ENCODE measurements around the gene GABRR3.

The GABRR3 gene

DNA sequence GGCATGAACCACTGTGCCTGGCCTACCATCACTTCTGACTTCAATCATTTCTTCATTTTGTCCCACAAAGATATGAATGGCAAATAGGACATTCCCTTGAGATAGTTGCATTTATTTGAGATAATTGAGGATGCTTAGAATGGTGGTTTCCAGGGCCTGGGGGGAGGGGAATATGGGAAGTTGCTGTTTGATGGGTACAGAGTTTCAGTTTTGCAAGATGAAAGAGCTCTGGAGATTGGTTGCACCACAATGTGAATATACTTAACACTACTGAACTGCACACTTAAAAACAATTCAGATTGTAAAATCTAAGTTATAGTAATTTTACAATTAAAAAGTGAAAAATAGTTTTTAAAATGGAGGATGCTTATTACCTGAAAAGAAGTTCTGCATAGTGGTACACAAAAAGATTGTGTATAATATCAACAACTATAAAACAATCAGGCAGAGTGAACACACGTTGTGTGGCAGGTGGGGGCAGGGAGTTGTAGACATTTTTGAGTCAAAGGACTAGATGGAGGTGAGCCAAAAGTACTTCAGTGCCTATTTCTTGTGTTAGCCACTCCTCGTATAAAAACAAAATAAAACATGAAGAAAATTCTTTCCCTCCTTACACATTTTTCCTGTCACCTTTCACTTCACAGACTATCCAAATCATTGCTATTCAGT lies 44.4 kb downstream of the GABRR3 start:
- no peak for DNase-seq (ENCODE audit: low spot score)

DNA sequence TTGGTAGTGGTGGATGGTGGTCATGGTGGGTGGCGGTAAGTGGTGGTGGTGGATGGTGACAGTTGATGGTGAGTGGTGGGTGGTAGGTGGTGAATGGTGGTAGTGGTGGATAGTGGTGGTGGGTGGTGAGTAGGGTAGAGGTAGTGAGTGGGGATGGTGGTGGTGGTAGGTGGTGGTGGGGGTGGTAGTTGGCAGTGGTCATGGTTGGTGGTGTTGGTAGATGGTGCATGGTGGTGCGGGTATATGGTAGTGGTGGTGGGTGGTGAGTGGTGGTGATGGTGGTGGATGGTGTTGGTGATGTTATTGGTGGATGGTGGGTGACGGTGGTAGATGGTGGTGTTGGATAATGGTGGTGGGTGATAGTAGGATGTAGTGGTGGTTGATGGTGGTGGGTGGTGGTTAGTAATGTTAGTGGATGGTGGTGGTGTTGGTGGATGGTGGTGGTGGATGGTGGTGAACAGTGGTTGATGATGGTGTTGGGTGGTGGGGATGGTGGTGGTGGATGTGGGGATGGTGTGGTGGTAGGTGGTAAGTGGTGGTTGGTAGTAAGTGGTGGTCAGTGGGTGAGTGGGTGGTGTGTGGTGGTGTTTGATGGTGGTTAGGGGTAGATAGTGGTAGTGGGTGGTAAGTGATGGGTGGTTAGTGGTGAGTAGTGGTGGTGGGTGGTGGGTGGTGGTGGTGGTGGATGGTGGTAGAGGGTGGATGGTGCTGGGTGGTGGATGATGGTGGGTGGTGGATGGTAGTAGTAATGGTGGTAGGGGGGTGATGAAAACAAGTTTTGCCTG lies 46.1 kb downstream of the GABRR3 start:
- no peak for DNase-seq (ENCODE audit: low spot score)

DNA sequence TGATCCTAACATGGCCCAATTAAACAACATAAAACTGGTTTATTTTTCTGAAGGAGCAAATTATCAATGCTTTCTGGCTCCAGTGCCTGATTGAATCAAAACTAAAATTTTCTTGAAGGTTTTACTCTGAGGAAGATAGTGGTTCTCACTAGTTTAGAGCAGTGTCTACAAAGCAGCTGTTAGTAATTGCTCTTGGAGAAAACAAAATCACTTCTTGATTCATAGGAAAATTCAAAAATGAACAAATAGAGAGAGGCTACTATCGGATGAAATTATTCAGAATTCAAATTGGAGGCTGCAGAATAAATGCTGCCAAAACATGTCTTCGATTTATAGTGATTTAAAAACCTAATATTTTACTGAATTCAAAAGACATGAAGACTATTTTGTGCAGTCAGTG lies 47.8 kb downstream of the GABRR3 start:
- DNase-seq (ENCODE audit: low spot score) = no peak

DNA sequence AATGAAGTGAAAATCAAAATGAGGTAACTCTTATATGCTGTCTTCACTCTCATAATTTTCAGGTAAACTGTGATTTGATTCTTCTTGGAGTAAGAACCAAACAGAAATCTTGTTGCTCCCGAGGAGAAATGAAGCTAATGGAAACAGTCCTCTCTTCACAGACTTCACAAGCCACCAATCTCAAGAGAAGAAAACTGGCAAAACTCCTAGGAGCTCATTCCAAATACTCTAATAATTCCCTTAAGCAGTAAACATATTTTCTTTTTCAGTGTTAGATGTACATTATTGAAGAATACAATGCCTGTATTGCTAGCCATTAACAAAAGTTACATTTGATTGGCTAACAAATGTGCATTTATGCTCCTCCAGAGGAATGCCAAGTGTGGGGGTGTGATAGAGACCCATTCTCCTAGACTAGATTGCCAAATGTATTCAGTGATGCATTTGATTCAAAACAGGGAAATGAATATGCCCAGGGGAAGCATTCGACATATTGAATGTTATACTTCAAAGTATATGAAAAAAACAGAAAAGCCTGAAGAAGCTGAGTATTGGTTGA lies 51.1 kb downstream of the GABRR3 start:
- no peak for DNase-seq (ENCODE audit: low spot score)

DNA sequence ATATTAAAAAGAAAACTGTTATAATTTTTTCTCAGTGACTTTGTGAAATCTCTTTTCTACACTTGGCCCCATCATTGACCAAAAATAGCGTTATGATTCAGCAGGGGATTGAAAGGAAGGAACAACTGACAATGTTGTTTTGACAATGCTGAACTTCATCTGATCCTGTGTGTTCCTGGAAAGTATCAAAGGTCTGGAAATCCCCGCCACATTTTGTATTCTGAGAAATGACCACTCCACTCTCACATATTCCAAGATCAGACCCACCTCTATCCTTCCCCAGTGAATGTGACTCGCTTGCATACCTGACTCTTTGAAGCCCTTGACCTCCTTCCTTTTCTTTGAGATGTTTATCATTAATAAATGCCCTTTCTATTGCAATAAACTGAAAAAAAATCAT lies 53.2 kb downstream of the GABRR3 start:
- no peak for DNase-seq (ENCODE audit: low spot score)

DNA sequence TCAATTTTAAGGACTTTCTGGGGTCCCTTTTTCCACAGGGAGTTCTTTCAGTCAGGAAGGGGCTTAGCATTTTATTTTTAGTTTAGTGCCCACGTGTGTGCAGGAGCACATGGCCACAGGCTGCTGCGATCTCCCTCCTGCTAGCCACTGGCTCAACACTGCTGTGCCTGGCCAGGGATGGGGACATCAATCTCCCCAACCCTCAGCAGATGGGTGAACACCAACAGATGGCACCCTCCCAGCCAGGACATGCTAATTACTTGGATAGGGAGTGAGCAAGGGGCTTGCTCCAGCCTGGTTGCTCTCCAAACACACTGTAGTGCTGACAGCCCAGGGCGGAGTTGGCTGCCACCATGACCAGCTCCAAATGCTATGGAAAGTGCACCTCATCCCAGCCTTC lies 55.5 kb downstream of the GABRR3 start:
- no peak for DNase-seq (ENCODE audit: low spot score)

DNA sequence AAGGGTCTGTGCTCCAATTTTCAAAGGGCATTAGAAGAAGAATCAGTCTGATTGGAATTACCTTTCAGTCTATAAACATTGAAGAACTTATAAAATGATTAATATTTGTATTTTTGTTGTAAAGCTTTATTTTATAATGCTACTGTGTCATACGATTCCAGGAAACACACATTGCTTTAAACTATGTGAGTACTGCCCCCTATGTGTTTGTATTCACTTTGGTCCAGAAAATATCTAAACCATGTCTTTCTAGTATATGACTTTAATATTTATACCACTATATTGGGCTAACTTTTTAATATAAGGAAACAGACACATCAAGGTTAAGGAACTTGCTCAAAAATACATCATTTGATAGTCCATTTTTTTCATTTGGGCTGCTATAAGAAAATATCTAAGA lies 59.6 kb downstream of the GABRR3 start:
- DNase-seq (ENCODE audit: low spot score) = no peak

DNA sequence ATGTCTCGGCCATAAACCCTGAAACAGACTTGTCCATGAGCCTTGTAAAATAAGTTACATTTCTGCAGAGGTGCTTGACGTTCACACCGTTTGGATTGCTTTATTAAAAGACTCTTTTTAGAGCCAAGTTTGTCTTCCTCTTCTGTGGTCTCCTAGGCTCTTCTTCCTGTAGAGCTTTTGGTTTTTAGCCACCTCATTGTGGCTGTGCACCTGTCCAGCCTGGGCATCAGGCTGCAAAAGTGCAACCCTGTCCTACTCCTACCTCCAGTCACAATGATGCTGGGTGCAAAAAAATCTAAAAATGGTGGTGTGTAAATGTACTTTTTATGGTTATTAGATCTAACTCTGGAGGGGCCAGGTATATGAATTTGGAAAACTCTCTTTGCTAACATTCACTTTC lies 60.1 kb downstream of the GABRR3 start:
- no peak for DNase-seq (ENCODE audit: low spot score)

DNA sequence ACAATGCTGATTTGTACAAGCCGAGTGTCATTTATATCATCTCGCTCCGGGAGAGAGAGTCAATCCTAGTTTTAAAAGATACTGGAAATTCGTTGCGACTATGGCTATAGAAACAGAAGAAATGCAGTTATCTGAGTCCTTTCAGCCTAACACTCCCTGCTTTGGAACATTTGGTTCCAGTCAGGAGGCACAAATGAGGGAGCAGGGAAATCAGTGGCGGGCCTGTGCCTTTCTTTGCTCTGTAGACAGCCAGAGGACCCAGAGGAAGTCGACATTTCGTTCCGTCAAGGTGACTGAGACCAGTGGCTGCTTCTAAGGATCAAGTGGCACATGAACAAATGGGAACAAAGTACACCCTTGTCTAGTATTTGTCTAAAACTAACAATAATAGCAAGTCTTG lies 62.1 kb downstream of the GABRR3 start:
- no peak for DNase-seq (ENCODE audit: low spot score)

DNA sequence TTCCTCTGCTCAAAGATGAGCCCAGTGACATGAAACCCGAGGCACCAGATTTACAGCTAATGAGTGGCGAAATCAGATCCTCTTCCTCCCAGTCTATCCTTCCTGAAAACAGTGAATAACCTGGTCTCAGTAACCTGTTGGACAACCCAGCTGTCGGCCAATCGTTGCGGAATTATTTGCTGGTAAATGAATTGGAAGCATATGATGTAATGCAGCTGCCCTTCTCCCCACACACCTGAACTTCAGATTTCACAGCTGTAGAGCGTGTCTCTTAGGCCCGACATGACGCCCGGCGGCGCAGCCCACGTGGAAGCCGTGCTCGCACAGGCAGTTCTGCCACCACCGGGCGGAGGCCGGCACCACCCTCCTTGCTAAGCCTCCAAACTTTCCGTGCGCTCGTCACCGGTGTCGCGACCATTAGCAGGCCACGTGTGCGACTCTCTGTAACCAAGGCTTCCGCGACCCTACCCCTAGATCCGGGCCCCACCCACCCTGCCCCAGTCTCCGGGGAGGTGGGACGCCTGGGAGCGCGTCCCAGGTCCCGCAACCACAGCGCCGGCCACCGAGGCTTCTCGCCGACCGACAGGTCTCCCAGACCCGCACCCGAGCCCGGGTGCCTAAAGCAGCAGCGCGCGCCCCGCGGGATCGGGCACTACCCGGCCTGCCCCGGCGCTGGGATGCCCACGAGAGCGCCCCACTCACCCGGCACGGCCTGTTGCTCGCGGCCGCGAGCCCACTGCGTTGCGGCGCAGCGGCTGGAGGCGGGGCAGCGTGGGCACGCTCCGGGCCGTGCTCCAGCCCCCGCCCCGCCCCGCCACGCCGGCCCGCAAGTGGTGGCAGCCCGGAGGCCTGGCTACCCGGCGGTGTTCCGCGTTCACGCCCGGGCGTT lies 63.2 kb downstream of the GABRR3 start, which contains the start of gene RIOX2:
RIOX2 (minus strand) TSS at position 753 of the 889 bp plus-strand sequence. CDS start 4,838 bp downstream, outside the sequence.
- DNase-seq (ENCODE audit: low spot score) = peak; percentile 82

DNA sequence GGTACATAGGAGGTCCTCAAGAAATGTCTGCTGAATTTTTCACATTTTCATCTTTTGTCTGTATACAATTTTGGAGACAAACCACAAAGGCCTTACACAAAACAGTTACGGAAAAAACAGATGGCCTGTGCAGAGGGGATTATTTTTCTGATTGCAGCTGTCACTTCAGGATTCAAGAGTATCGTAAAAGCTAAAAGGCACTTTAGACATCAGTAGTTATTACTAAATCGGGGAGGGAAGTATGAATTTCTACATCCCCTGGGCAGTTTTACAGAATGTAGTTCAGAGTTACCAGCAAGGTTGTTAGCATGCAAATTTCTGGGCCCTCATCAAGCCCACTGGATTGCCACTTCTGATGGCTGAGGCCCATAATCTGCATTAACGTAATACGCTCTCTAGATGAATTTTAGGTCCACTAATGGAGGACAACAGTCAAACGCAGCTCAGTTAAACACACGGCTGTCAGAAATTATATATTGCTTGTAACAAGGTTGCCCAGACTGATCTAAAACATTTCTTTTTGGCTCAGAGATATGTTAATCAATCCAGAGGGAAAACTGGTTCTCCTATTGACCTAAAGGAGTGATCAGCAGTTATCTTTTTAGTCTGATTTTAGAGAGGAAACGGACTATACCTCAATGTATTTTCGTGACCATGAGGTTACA lies 64.0 kb downstream of the GABRR3 start:
- DNase-seq (ENCODE audit: low spot score) = no peak

DNA sequence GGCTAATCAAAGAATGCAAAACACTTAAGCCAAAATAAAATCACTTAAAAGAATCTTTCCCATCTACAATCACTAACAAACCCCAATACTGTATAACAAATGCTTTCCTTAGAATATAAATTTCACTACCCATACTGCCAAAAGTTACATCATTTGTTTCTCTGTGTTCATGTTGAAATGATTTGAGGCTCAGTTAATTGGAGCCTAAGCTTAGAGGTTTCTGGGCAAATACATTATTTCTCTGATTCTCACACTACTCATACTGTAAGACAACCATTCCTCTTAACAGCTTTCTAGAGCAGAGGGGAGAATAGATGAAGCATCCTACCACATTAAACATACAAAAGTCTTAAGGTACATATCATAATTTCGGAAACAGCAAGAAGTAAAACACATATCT lies 65.0 kb downstream of the GABRR3 start:
- no peak for DNase-seq (ENCODE audit: low spot score)

DNA sequence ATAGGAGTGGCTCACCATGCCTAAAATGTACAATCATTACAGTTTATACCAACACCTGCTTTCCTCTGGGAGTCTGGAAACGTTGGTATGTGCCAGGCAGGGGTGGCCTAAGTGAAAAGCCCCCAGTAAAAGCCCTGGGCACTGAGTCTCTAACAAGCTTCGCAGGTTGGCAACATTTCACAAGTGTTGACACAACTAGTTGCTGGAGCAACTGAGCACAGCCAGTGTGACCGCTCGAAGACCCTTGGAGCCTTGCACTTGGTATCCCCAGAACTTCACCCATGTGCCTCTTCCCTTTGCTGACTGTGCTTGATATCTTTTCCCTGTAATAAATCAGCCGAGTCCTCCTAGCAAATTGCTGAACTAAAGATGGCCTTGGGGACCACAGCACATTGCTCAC lies 65.6 kb downstream of the GABRR3 start:
- no peak for DNase-seq (ENCODE audit: low spot score)

DNA sequence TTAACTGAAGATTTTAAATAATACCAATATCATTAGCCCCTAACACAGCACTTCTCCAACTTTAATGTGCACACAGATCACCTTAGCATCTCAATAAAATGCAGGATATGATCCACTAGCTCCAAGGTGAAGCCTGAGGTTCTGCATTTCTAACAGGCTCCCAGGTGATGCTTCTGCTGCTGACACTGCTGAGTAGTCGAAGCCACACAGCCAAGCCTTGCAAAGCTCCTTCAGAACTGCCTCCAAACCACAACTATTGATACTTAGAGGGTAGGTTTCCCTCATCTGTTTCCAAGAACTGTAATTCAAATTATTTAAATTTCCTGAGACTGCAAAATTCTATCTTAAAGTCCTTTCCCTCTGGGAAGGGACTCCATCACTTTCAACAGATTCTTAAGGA lies 66.7 kb downstream of the GABRR3 start:
- DNase-seq (ENCODE audit: low spot score) = no peak

DNA sequence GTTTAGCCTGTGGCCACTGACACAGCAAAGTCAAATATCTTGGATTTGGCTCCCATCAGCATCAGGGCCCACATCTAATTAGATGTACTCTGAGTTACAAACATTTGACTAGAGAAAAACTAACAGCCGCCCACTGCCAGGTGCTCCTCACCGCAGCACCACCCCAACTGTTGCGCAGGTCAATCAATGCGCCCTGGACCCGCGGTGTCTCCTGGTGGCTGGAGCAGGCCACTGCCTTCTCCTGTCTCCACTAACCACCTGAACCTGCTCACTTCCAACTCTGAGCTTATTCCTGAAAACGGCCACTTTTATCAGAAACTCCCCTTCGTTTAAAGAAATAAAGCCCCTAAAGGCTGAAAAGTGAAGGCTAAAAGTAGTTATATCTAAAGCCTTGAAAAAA lies 67.1 kb downstream of the GABRR3 start:
- DNase-seq (ENCODE audit: low spot score) = no peak

DNA sequence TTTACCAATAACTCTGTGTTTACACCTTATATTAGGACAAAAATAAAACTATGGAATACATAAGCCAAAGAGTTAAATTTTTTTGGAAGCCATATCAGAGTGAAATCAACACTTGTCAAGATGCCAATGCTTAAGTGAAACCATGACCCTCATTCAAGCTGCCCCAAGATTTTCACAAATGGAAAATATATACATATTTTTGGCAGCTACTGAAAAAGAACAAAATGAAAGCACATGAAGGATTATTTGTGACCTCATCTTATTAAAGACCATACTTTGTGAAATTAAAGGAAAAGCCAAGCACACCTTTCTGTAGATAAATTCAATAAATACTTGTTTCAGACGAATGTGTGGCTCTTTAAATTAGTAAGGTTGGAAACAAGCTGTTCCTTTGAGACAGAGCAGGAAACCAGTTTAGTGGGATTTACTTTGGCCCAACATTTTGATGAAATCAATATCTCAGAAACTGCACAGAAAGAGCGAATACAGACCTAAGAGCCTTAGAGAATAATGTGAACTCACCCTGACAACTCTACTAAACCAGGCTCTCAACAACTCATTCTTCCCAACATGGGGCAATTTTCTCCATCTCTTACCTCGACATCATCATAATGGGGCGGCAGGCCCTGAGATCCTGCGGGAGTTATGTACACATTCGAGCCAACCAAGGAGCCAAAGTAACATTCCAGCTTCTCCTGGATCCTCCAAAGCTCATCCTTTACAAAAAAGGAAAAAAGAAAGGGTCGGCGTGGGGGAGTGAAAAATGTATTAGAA lies 73.9 kb downstream of the GABRR3 start:
- DNase-seq (ENCODE audit: low spot score) = no peak

DNA sequence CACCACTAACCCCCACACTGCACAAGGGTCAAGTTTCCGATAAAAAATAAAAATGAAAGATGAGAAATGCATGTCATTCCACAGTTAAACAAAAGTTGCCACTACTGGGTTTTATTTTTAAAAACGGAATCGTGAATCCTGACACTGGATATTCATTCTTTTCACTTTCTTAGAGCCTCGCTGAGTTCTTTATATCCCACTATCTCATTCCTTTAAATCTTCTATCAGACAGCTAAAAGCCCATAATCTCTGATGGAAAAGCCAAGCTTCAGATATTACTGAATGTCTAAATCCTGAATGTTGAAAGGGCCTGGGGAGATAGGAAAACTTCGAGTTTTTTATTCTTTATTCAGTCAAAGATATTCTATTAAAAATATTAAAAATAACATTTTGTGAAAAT lies 74.6 kb downstream of the GABRR3 start:
- no peak for DNase-seq (ENCODE audit: low spot score)

DNA sequence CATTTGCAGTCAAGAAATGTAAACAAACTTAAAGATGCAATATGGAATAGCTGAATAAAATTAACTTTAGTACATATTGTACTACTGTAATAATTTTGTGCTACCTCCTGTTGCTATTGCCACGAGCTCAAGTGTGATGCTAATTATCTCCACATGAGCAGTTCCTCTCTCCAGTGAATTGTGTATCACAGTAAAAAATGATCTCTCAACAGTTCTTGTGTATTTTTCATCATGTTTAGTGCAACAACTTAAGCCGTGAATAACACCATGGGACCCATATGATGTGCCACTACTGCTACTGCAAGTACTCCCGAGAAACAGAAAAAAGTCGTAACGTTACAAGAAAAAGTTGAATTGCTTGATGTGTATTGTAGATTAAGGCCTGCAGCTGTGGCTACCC lies 75.2 kb downstream of the GABRR3 start:
- DNase-seq (ENCODE audit: low spot score) = no peak

DNA sequence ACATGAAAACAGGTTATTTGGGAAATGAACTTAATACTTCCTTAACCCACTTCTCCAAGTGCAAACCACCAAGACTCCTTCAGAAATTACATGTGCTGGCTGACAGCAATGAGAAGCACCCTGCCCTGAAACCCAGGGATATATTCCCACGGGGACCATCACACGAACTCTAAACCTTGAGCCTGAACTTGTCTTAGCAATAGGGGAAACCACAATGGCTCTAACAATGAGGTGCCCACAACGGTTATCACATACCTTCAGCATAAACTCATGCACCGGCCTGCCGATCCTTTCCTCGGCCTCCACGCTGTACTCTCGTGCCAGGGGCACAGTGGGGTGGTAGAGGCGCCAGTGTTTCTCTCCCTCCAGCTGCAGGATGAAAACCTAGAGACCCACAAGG lies 76.3 kb downstream of the GABRR3 start:
- no peak for DNase-seq (ENCODE audit: low spot score)

DNA sequence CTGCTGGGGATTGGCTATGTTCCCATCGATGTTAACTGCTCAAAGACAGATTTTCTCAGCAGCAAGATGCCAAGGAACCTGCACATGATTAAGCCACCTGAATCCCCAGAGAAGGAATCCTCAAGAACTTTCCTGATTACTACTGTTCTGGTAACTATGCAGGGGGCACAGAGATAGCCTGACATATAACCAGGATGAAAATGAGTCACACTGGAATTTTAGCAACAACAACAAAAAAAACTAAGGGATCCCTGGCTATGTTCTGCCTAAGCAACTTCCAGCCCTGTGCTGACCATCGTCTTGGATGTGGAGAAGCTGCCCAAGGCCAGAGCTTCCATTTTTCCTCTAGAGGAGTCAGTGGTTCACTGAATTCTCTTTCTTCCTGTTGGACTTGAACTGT lies 76.7 kb downstream of the GABRR3 start:
- DNase-seq (ENCODE audit: low spot score) = no peak

All from left forelimb (tissue), 1 donor.